Neural crest cell (in vitro differentiated cells): Measurements from ENCODE around the gene PTCH1. TPM values are rescaled to one million over a fixed set of nuclear protein-coding genes. Genes with fewer than 3 reads are reported as not detected.

Experiments used
- DNase-seq: peaks from one replicate; pipeline ENCODE4 v3.0.0; 2021; ENCODE audit warnings: low read depth, mixed read lengths, low spot score
- H3K27ac Mint-ChIP-seq: one replicate; pipeline ENCODE4 v1.8.0; 2021; ENCODE audit warnings: mild to moderate bottlenecking, mixed read lengths; ENCODE audit not compliant: unreplicated experiment
- H3K27me3 Mint-ChIP-seq: 2 replicates; pipeline ENCODE4 v1.8.0; 2021; ENCODE audit warnings: low read depth, mild to moderate bottlenecking, mixed read lengths
- H3K36me3 Mint-ChIP-seq: 2 replicates; pipeline ENCODE4 v1.8.0; 2021; ENCODE audit warnings: low read depth, mild to moderate bottlenecking, mixed read lengths
- H3K4me1 Mint-ChIP-seq: 2 replicates; pipeline ENCODE4 v1.8.0; 2021; ENCODE audit warnings: mixed read lengths
- H3K4me3 Mint-ChIP-seq: one replicate; pipeline ENCODE4 v1.8.0; 2021; ENCODE audit warnings: mild to moderate bottlenecking, mixed read lengths
- H3K9me3 Mint-ChIP-seq: 2 replicates; pipeline ENCODE4 v1.8.0; 2021; ENCODE audit warnings: mixed read lengths
- CTCF ChIP-seq: fragments of 200-600 bp; sonication (generic); conservative IDR thresholded peaks from 2 replicates; pipeline ENCODE4 v1.5.0; 2021; ENCODE audit warnings: antibody characterized with exemption, mild to moderate bottlenecking
- total RNA-seq: library from RNA; stranded (reverse); gene quantifications from 2 replicates; pipeline ENCODE4 v1.2.1, GENCODE V29; 2021

PTCH1 gene
- total RNA-seq, 1 donor from 2014 or later, result 75.6 TPM

DNA sequence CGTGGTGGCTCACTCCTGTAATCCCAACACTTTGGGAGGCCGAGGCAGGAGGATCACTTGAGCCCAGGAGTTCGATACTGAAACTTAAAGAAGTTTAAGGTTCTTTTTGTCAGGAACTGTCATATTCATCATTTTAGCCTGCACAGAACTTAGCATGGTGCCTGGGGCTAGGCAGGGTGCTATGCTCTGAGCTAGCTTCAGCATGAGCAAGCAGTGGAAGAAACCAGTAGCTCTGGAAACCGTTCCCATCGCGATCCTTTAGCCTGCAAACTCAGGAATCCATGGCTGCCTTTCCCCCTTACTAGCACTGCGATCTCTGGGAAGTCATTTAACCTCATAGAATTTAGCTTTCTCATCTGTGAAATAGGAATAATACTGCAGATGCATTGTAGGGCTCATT lies 80.4 kb downstream of the PTCH1 start:
- Mint-ChIP-seq H3K36me3 (peaks cover 2% of the 10 kb centered on the region), H3K27ac (no peak overlapping the region), H3K9me3 (peaks cover 17% of the 10 kb centered on the region), H3K27me3 (peaks cover 5% of the 10 kb centered on the region), H3K4me1 (peaks cover 16% of the 10 kb centered on the region), H3K4me3 (no peak overlapping the region)
- DNase-seq, result no peak
- no peak for TF ChIP-seq CTCF

GRCh38 chr9:95435074-95435728 lies 81.6 kb downstream of the PTCH1 start:
- Mint-ChIP-seq H3K27ac (no peak overlapping the region), H3K9me3 (peaks cover 20% of the 10 kb centered on the region), H3K4me1 (peaks cover 16% of the 10 kb centered on the region), H3K4me3 (no peak overlapping the region), H3K27me3 (peaks cover 5% of the 10 kb centered on the region), H3K36me3 (peaks cover 6% of the 10 kb centered on the region)
- TF ChIP-seq CTCF, result no peak
- DNase-seq, result no peak

GRCh38 chr9:95434116-95435073 lies 82.4 kb downstream of the PTCH1 start:
- no peak for TF ChIP-seq CTCF
- DNase-seq, result no peak
- peaks cover 16% of the 10 kb centered on the region for H3K4me1 Mint-ChIP-seq
- peaks cover 14% of the 10 kb centered on the region for H3K36me3 Mint-ChIP-seq
- peaks cover 25% of the 10 kb centered on the region for H3K9me3 Mint-ChIP-seq
- H3K27me3 Mint-ChIP-seq, result peaks cover 5% of the 10 kb centered on the region
- H3K27ac Mint-ChIP-seq, result peak overlapping the region; percentile 93
- no peak overlapping the region for H3K4me3 Mint-ChIP-seq

DNA sequence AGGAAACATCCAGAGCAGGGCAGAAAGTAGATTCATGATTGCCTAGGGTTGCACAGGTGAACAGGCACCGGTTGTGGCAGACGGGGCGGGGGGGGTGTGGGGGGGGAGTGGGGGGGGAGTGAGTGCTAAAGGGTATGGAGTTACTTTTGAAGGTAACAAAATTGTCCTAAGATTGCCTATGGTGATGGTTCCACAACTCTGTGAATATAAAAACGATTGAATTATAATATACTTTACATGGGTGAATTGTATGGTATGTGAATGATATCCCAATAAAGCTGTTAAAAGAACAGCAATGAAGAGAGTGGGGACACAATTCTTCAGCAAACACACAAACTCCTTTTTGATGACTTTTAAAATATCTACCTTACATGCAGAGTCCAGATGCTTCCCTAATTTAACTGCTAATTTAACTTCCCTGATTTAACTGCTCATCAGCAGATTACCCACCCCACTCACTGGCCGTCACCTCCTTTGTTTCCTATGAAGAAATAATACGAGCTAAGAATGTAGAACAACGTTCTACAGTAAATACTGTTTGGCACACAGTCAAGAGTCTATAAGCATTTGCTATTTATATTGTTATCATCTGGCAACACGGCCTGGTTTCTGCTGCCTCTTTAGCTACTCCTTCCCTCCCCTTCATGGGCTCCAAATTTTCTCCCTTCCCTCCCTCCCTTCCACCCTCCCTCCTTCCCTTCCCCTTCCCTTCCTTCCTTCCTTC lies 83.5 kb downstream of the PTCH1 start:
- peaks cover 16% of the 10 kb centered on the region for H3K4me1 Mint-ChIP-seq
- H3K4me3 Mint-ChIP-seq, result no peak overlapping the region
- DNase-seq, result no peak
- H3K27ac Mint-ChIP-seq, result no peak overlapping the region
- TF ChIP-seq CTCF, result no peak
- H3K9me3 Mint-ChIP-seq, result peaks cover 24% of the 10 kb centered on the region
- H3K36me3 Mint-ChIP-seq, result peaks cover 16% of the 10 kb centered on the region
- peaks cover 5% of the 10 kb centered on the region for H3K27me3 Mint-ChIP-seq

- Mint-ChIP-seq H3K27me3 (peaks cover 5% of the 10 kb centered on the region), H3K4me1 (peaks cover 25% of the 10 kb centered on the region), H3K27ac (no peak overlapping the region), H3K9me3 (peaks cover 24% of the 10 kb centered on the region), H3K4me3 (no peak overlapping the region), H3K36me3 (peaks cover 16% of the 10 kb centered on the region)
- DNase-seq, result no peak
- no peak for TF ChIP-seq CTCF
Measured at GRCh38 chr9:95431286-95431685, 85.5 kb downstream of the PTCH1 start.
